GM12878 (cell line): ENCODE measurements around the gene MPHOSPH8. TPM values are rescaled to one million over a fixed set of nuclear protein-coding genes. Genes with fewer than 3 reads are reported as not detected.

Experiments used
- CEBPZ ChIP-seq: fragments of 150-350 bp; IDR thresholded peaks from 2 replicates; pipeline ENCODE4 v1.6.1; 2016; ENCODE audit warnings: low read depth, low read length
- CHD1 ChIP-seq: IDR thresholded peaks from 2 replicates; pipeline ENCODE4 v1.6.1; 2012; ENCODE audit warnings: low read depth, low read length, improper control_type of control experiment
- EED ChIP-seq: sonication (generic); IDR thresholded peaks from 2 replicates; pipeline ENCODE4 v1.6.1; 2016; ENCODE audit warnings: antibody characterized with exemption, low read depth
- ESRRA ChIP-seq: IDR thresholded peaks from 2 replicates; pipeline ENCODE4 v1.6.1; 2012; ENCODE audit warnings: mild to moderate bottlenecking, low read length, improper control_type of control experiment
- FOS ChIP-seq: IDR thresholded peaks from 3 replicates; pipeline ENCODE4 v1.6.1; 2011; ENCODE audit warnings: borderline replicate concordance; ENCODE audit not compliant: insufficient read length; ENCODE audit errors: extremely low read depth
- HDGF ChIP-seq: fragments of 450-650 bp; IDR thresholded peaks from 2 replicates; pipeline ENCODE4 v1.6.1; 2016; ENCODE audit warnings: antibody characterized with exemption
- KLF5 ChIP-seq: fragments of 450-650 bp; IDR thresholded peaks from 2 replicates; pipeline ENCODE4 v1.6.1; 2014; ENCODE audit warnings: mild to moderate bottlenecking; ENCODE audit not compliant: partially characterized antibody
- MEF2A ChIP-seq: IDR thresholded peaks from 2 replicates; pipeline ENCODE4 v1.6.1; 2011; ENCODE audit warnings: low read depth, mild to moderate bottlenecking, low read length, moderate library complexity; ENCODE audit not compliant: insufficient read depth
- MTA2 ChIP-seq: fragments of 450-650 bp; IDR thresholded peaks from 2 replicates; pipeline ENCODE4 v1.6.1; 2016; ENCODE audit warnings: low read depth, mild to moderate bottlenecking, moderate library complexity
- NKRF ChIP-seq: fragments of 450-650 bp; conservative IDR thresholded peaks from 2 replicates; pipeline ENCODE4 v1.6.1; 2017; ENCODE audit warnings: mild to moderate bottlenecking, moderate library complexity
- PML ChIP-seq: IDR thresholded peaks from 2 replicates; pipeline ENCODE4 v1.6.1; 2012; ENCODE audit warnings: low read length, inconsistent platforms
- POLR2A ChIP-seq: IDR thresholded peaks from 2 replicates; pipeline ENCODE4 v1.6.1; 2011; ENCODE audit warnings: low read depth, mild to moderate bottlenecking, low read length
- REST ChIP-seq: IDR thresholded peaks from 2 replicates; pipeline ENCODE4 v1.6.1; 2012; ENCODE audit warnings: mild to moderate bottlenecking, low read depth, low read length
- SIN3A ChIP-seq: IDR thresholded peaks from 2 replicates; pipeline ENCODE4 v1.6.1; 2012; ENCODE audit warnings: low read depth, low read length, improper control_type of control experiment
- SKIL ChIP-seq: fragments of 450-650 bp; IDR thresholded peaks from 2 replicates; pipeline ENCODE4 v1.6.1; 2017; ENCODE audit warnings: mild to moderate bottlenecking, low read depth, inconsistent platforms; ENCODE audit not compliant: poor library complexity, severe bottlenecking
- TARDBP ChIP-seq: IDR thresholded peaks from 2 replicates; pipeline ENCODE4 v1.6.1; 2016; ENCODE audit warnings: borderline replicate concordance
- TCF3 ChIP-seq: IDR thresholded peaks from 2 replicates; pipeline ENCODE4 v1.6.1; 2012; ENCODE audit warnings: low read depth, mild to moderate bottlenecking, low read length, borderline replicate concordance; ENCODE audit not compliant: insufficient read depth
- YBX1 ChIP-seq: fragments of 450-650 bp; IDR thresholded peaks from 2 replicates; pipeline ENCODE4 v1.6.1; 2016; ENCODE audit warnings: antibody characterized with exemption
- polyA plus RNA-seq, 11 experiments: library from polyadenylated mRNA; depleted of rRNA in 4 of 11; unstranded in 6 of 11; stranded (reverse) in 5 of 11; fragments of >200 nt; fragmentation: Nextera tagmentation in 4 of 11; fragmentation: Illumina TruSeq in 1 of 11; extraction: Ambion mirVana in 4 of 11; extraction: Trizol in 1 of 11; gene quantifications; 1 replicate in 1 of 11; 2 replicates in 10 of 11; pipeline versions ENCODE4 v1.2.1 to v1.2.3, GENCODE V29; 2011 to 2016; ENCODE audit warnings: inconsistent platforms in 2 of 11, missing spikeins in 2 of 11, low read depth in 1 of 11
- total RNA-seq, 4 experiments: library from RNA; depleted of rRNA in 3 of 4; stranded (reverse); fragments of >200 nt in 3 of 4; fragmentation: Illumina TruSeq in 1 of 4; extraction: Trizol in 1 of 4; gene quantifications; 2 replicates each; pipeline versions ENCODE4 v1.2.1 to v1.2.3, GENCODE V29; 2013 to 2021

Gene MPHOSPH8
- total and polyA plus RNA-seq, 10 of the 15 experiments (the other 5 are each of a cell fraction or from before 2014, with no cell fraction given): 15.9 to 34.9 (median 26.9) TPM

GRCh38 chr13:19601749-19602725 is 31.4 kb upstream of the MPHOSPH8 start (continued):
- no peak for TF ChIP-seq SKIL
- no peak for TF ChIP-seq CHD1
- no peak for TF ChIP-seq PML
- TF ChIP-seq MTA2: no peak
- no peak for TF ChIP-seq CEBPZ
- TF ChIP-seq ESRRA: no peak
- TF ChIP-seq TCF3: 0 out of 2 replicates have a peak, but pooled peaks have one; percentile 24
- no peak; the same call in 1 of the 2 replicates for TF ChIP-seq SIN3A
- no peak for TF ChIP-seq REST
- TF ChIP-seq MEF2A: no peak
- TF ChIP-seq NKRF: no peak; the same call in none of the 2 replicates
- TF ChIP-seq FOS: no peak
- TF ChIP-seq POLR2A: peak; percentile 90
- TF ChIP-seq YBX1: no peak
- no peak for TF ChIP-seq KLF5
- TF ChIP-seq EED: peak; percentile 49; the same call in 1 of the 2 replicates
- no peak for TF ChIP-seq HDGF
- no peak for TF ChIP-seq TARDBP
